Gastrocnemius medialis (tissue), 4 donors: ENCODE measurements around the gene ENOSF1.

ENCODE experiments used
- POLR2A ChIP-seq, 2 donors: fragments of 450-650 bp; IDR thresholded peaks; one replicate each; pipeline ENCODE4 v1.6.1; 2017; ENCODE audit warnings: antibody characterized with exemption in 2 of 2, mild to moderate bottlenecking in 2 of 2, moderate library complexity in 2 of 2
- TF ChIP-seq, protein P1 (sequence below), 5 experiments: fragments of 450-650 bp in 3 of 5; fragments of 200-600 bp in 2 of 5; sonication (generic) in 2 of 5; IDR thresholded peaks in 4 of 5; conservative IDR thresholded peaks in 1 of 5; 1 replicate in 4 of 5; 2 replicates in 1 of 5; pipeline ENCODE4 v1.5.1; 2016 to 2019; ENCODE audit warnings: antibody characterized with exemption in 5 of 5, mild to moderate bottlenecking in 3 of 5, moderate library complexity in 3 of 5

DNA sequence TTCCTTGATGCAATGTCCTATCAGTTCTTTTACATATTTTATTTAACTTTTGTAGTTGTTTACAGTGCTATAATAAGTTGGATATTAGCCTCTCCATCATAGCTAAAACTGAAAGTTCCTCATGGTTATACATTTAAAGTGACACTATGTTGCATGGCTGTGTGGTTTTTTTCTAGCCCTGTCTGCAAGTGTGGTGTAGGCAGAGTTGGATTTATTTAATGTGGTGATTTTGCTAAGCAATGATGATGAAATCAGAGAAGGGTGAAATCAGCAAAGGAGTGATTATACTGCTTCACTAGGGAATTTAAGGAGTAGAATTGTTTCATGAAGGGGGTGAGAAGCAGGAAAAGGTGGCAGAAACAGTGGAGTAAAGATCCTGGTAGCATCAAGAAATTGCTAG is 18.3 kb upstream of the ENOSF1 start:
- TF ChIP-seq, protein P1, sequence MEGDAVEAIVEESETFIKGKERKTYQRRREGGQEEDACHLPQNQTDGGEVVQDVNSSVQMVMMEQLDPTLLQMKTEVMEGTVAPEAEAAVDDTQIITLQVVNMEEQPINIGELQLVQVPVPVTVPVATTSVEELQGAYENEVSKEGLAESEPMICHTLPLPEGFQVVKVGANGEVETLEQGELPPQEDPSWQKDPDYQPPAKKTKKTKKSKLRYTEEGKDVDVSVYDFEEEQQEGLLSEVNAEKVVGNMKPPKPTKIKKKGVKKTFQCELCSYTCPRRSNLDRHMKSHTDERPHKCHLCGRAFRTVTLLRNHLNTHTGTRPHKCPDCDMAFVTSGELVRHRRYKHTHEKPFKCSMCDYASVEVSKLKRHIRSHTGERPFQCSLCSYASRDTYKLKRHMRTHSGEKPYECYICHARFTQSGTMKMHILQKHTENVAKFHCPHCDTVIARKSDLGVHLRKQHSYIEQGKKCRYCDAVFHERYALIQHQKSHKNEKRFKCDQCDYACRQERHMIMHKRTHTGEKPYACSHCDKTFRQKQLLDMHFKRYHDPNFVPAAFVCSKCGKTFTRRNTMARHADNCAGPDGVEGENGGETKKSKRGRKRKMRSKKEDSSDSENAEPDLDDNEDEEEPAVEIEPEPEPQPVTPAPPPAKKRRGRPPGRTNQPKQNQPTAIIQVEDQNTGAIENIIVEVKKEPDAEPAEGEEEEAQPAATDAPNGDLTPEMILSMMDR (IDR thresholded peaks at IDR 0.05 in 4 of 5, conservative IDR thresholded peaks at IDR 0.05 in 1 of 5) = no peak
- no peak for TF ChIP-seq POLR2A (IDR thresholded peaks at IDR 0.05)
